K562 (cell line): Measurements from ENCODE around the gene NEDD1. TPM values are rescaled to one million over a fixed set of nuclear protein-coding genes. Genes with fewer than 3 reads are reported as not detected.

Source experiments
- ATAC-seq: fragments of 200-7000 bp; cut with Tn5 transposase; 3 replicates; pipeline ENCODE4 v1.9.1; 2020; ENCODE audit warnings: moderate library complexity
- BruUV-seq: library from RNA; stranded (reverse); fragments of 400-500 nt; replicated peaks from 2 replicates; lab custom pipeline; 2021; lab: Mats Ljungman, UMichigan
- CTCF ChIA-PET: fragments of 300-600 bp; formaldehyde crosslinking; extraction: SDS; loops from one replicate; lab custom pipeline; 2021; ENCODE audit warnings: low intra/inter-chr PET ratio; lab: Yijun Ruan, JAX
- POLR2A ChIA-PET: fragments of 300-600, 350-650 bp; sonication (Branson Sonifier 250); formaldehyde crosslinking; extraction: SDS; loops from one replicate; lab custom pipeline; 2021; ENCODE audit warnings: antibody characterized with exemption, inconsistent platforms; lab: Yijun Ruan, JAX
- DNase-seq, 4 experiments: peaks; one replicate each; pipeline versions ENCODE4 v3.0.0 to v3.0.0-alpha.2; 2011 to 2018; ENCODE audit warnings: low spot score in 3 of 4, mixed read lengths in 3 of 4; ENCODE audit errors: extremely low read depth in 1 of 4
- FAIRE-seq: peaks from 2 replicates; lab custom pipeline; 2011; peaks lifted over from hg19 to GRCh38; lab: Jason Lieb, UNC
- H2AFZ ChIP-seq: 2 replicates; pipeline ENCODE4 v1.6.0; 2011; ENCODE audit warnings: low read depth, low read length, control low read depth, inconsistent platforms
- H3K27ac ChIP-seq: fragments of 200-600 bp; 3 replicates; pipeline ENCODE4 v1.8.0; 2011; ENCODE audit warnings: low read depth, mild to moderate bottlenecking, control low read depth, inconsistent platforms, low read length, moderate library complexity, mixed read lengths; ENCODE audit errors: extremely low read depth
- H3K27me3 ChIP-seq, 2 experiments: fragments of 300-600 bp in 1 of 2; 2 replicates in 1 of 2; 3 replicates in 1 of 2; pipeline versions ENCODE4 v1.6.0 to v1.8.0; 2011; ENCODE audit warnings: inconsistent platforms in 2 of 2, low read length in 2 of 2, mild to moderate bottlenecking in 1 of 2, mixed read lengths in 1 of 2, moderate library complexity in 1 of 2; ENCODE audit not compliant: control insufficient read depth in 2 of 2, insufficient read depth in 2 of 2
- H3K36me3 ChIP-seq: fragments of 300-600 bp; 3 replicates; pipeline ENCODE4 v1.8.0; 2011; ENCODE audit warnings: mild to moderate bottlenecking, low read length, inconsistent platforms; ENCODE audit not compliant: control insufficient read depth, insufficient read depth
- H3K4me1 ChIP-seq, 2 experiments: fragments of 200-600 bp in 1 of 2; replicated peaks in 1 of 2; 2 replicates in 1 of 2; 3 replicates in 1 of 2; pipeline versions ENCODE4 v1.5.1 to v1.8.0; 2011; ENCODE audit warnings: inconsistent platforms in 2 of 2, low read length in 2 of 2, mild to moderate bottlenecking in 1 of 2, mixed read lengths in 1 of 2, moderate library complexity in 1 of 2; ENCODE audit not compliant: control insufficient read depth in 2 of 2, insufficient read depth in 2 of 2
- H3K4me2 ChIP-seq: 2 replicates; pipeline ENCODE4 v1.6.1; 2011; ENCODE audit warnings: low read length, control low read depth, inconsistent platforms, mixed read lengths; ENCODE audit not compliant: insufficient read depth
- H3K4me3 ChIP-seq: fragments of 200-600 bp; sonication (generic), shearing (Covaris generic); 2 replicates; pipeline ENCODE4 v1.5.1; 2016; ENCODE audit warnings: control low read depth, inconsistent platforms
- H3K79me2 ChIP-seq: fragments of 200-600 bp; 3 replicates; pipeline ENCODE4 v1.8.0; 2011; ENCODE audit warnings: low read length, inconsistent platforms; ENCODE audit not compliant: control insufficient read depth, insufficient read depth
- H3K9ac ChIP-seq, 2 experiments: 2 replicates each; pipeline versions ENCODE4 v1.6.0 to v1.6.1; 2011; ENCODE audit warnings: low read depth in 2 of 2, low read length in 2 of 2, control low read depth in 1 of 2, inconsistent platforms in 1 of 2, mild to moderate bottlenecking in 1 of 2, mixed read lengths in 1 of 2; ENCODE audit not compliant: insufficient read depth in 1 of 2
- H3K9me1 ChIP-seq: one replicate; pipeline ENCODE4 v1.6.0; 2011; ENCODE audit warnings: inconsistent platforms, mild to moderate bottlenecking, low read length, moderate library complexity; ENCODE audit not compliant: control insufficient read depth, insufficient read depth
- H3K9me3 ChIP-seq: replicated peaks from 2 replicates; pipeline ENCODE4 v1.5.1; 2011; ENCODE audit warnings: low read depth, low read length, inconsistent platforms; ENCODE audit not compliant: control insufficient read depth, insufficient read depth
- H4K20me1 ChIP-seq: replicated peaks from 2 replicates; pipeline ENCODE4 v1.6.1; 2011; ENCODE audit warnings: low read length, inconsistent platforms, mixed read lengths; ENCODE audit not compliant: control insufficient read depth, insufficient read depth
- NBN ChIP-seq: fragments of 450-650 bp; IDR thresholded peaks from 2 replicates; pipeline ENCODE4 v1.6.1; 2016; ENCODE audit warnings: low read depth, mild to moderate bottlenecking
- NFIC ChIP-seq: fragments of 450-650 bp; IDR thresholded peaks from 2 replicates; pipeline ENCODE4 v1.6.1; 2017; ENCODE audit warnings: mild to moderate bottlenecking, inconsistent platforms
- ZBTB40 ChIP-seq, 2 experiments: fragments of 450-650 bp in 1 of 2; sonication (generic) in 1 of 2; formaldehyde crosslinking in 1 of 2; IDR thresholded peaks; 2 replicates each; pipeline versions ENCODE4 v1.7.1 to v1.9.0; 2016 to 2022; ENCODE audit warnings: inconsistent platforms in 1 of 2, mild to moderate bottlenecking in 1 of 2, missing genetic modification reagents in 1 of 2
- ZNF695 ChIP-seq: fragments of 450-650 bp; formaldehyde crosslinking; IDR thresholded peaks from 2 replicates; pipeline ENCODE4 v1.4.0; 2020; ENCODE audit warnings: mild to moderate bottlenecking, moderate library complexity
- ZNF77 ChIP-seq: fragments of 250-450 bp; sonication (Bioruptor Pico); IDR thresholded peaks from 2 replicates; pipeline ENCODE4 v1.5.0; 2020
- WGBS: fragments of 100-300 bp; shearing (Covaris generic); methylation state at CpG from one replicate; pipeline ENCODE4 v1.1.6; 2016; ENCODE audit warnings: low coverage, mixed read lengths; ENCODE audit not compliant: insufficient coverage; ENCODE audit errors: missing lambda C conversion rate; 5-methylcytosine and 5-hydroxymethylcytosine counted together
- in situ Hi-C: fragments of 300-500 bp; cut with MboI; formaldehyde crosslinking; loops from 4 replicates; pipeline ENCODE4 v1.15.0; 2018; ENCODE audit warnings: inconsistent platforms, mixed read lengths
- intact Hi-C: fragments of 100-400 bp; cut with micrococcal nuclease; formaldehyde crosslinking; loops from 2 replicates; pipeline ENCODE4 v1.14.2; 2022
- polyA plus RNA-seq, 8 experiments: library from polyadenylated mRNA; depleted of rRNA in 4 of 8; stranded (reverse) in 5 of 8; unstranded in 3 of 8; fragments of >200 nt; fragmentation: Nextera tagmentation in 2 of 8; fragmentation: Illumina TruSeq in 1 of 8; extraction: Ambion mirVana in 2 of 8; extraction: Trizol in 1 of 8; gene quantifications; 2 replicates each; pipeline versions ENCODE4 v1.2.1 to v1.2.3, GENCODE V29; 2011 to 2014; ENCODE audit warnings: inconsistent platforms in 1 of 8, missing spikeins in 1 of 8
- total RNA-seq, 7 experiments: library from RNA; depleted of rRNA in 6 of 7; stranded (reverse); fragments of >200 nt in 6 of 7; fragmentation: Illumina TruSeq in 2 of 7; extraction: Trizol in 2 of 7; gene quantifications; 2 replicates each; pipeline versions ENCODE4 v1.2.1 to v1.2.3, GENCODE V29; 2011 to 2021; ENCODE audit warnings: low replicate concordance in 1 of 7

The NEDD1 gene
- total and polyA plus RNA-seq, 9 of the 15 experiments (the other 6 are each of a cell fraction or from before 2014, with no cell fraction given): 7.5 to 29.3 (median 14.8) TPM

GRCh38 chr12:96890331-96890730 is 16.7 kb upstream of the NEDD1 start:
- Histone ChIP-seq H4K20me1 (no peaks in the 10 kb centered on the region), H3K4me2 (no peak overlapping the region), H3K4me3 (no peak overlapping the region), H3K4me1 (no peaks in the 10 kb centered on the region; a peak in 3 of 5 replicates), H3K36me3 (no peaks in the 10 kb centered on the region), H3K79me2 (no peaks in the 10 kb centered on the region), H3K9ac (no peak overlapping the region), H2AFZ (no peak overlapping the region), H3K27ac (no peak overlapping the region), H3K9me3 (no peaks in the 10 kb centered on the region), H3K9me1 (no peaks in the 10 kb centered on the region), H3K27me3 (no peaks in the 10 kb centered on the region)
- in situ Hi-C loops: no loop called here
- WGBS: 14% methylated on average over 2 of the region's 2 CpGs
- TF ChIP-seq NBN (no peak), NFIC (no peak), ZBTB40 (IDR thresholded peaks at IDR 0.05) (peak; percentile 44; the same call in 1 of the 2 replicates), ZBTB40 (CRISPR knock-in tag; IDR thresholded peaks at IDR 0.05) (no peak), ZNF77 (CRISPR knock-in tag) (no peak), ZNF695 (CRISPR knock-in tag) (no peak)
- DNase-seq (no peak), FAIRE-seq (no peak), ATAC-seq (no peak)
- intact Hi-C loops: no loop called here
- no TSS peak for BruUV-seq
- ChIA-PET POLR2A (no interaction called here), CTCF (no interaction called here)
